Activated T-helper 1 cell treated with anti-CD3 and anti-CD28 coated beads, Interleukin-2, amount 50 U/mL, for 16 hours (primary cell): Measurements from ENCODE around the gene SOCS6.
"Not testable (repeated sequence)": the region's sequence is repeated elsewhere in the genome, so short reads cannot be mapped to it uniquely, and the experiment has no call there.

Experiments
- DNase-seq, 2 donors: peaks; one replicate each; pipeline ENCODE4 v3.0.0-alpha.2; 2020; ENCODE audit warnings: low read depth in 1 of 2, low spot score in 1 of 2

Gene SOCS6, protein sequence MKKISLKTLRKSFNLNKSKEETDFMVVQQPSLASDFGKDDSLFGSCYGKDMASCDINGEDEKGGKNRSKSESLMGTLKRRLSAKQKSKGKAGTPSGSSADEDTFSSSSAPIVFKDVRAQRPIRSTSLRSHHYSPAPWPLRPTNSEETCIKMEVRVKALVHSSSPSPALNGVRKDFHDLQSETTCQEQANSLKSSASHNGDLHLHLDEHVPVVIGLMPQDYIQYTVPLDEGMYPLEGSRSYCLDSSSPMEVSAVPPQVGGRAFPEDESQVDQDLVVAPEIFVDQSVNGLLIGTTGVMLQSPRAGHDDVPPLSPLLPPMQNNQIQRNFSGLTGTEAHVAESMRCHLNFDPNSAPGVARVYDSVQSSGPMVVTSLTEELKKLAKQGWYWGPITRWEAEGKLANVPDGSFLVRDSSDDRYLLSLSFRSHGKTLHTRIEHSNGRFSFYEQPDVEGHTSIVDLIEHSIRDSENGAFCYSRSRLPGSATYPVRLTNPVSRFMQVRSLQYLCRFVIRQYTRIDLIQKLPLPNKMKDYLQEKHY

DNA sequence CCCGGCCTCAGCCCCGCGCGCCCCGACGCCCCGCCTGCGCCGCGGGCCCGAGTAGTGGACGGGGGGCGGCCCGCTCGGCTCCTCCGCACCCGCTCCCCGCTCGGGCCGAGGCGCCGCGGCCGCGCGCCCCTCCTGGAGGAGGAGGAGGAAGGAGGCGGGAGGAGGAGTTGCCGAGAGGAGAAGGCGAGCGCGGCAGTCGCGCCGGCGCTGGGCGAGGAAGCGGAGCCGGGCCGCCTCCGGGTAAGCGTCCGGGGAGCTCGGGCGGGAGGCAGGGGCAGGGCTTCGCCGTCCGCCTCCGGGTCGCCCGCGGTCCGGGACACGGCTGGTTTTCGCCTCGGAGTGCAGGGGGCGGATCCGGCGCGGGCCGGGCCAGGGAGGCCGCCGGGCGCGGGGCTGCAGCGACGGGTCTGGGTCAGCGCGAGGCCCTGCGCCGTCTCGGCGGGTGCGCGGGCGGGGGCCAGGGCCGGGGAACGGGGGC lies at the start of gene SOCS6:
Gene SOCS6 (plus strand): TSS at position 195 of the 478 bp plus-strand sequence. CDS start 35,624 bp downstream, outside the sequence.
- no peak for DNase-seq

DNA sequence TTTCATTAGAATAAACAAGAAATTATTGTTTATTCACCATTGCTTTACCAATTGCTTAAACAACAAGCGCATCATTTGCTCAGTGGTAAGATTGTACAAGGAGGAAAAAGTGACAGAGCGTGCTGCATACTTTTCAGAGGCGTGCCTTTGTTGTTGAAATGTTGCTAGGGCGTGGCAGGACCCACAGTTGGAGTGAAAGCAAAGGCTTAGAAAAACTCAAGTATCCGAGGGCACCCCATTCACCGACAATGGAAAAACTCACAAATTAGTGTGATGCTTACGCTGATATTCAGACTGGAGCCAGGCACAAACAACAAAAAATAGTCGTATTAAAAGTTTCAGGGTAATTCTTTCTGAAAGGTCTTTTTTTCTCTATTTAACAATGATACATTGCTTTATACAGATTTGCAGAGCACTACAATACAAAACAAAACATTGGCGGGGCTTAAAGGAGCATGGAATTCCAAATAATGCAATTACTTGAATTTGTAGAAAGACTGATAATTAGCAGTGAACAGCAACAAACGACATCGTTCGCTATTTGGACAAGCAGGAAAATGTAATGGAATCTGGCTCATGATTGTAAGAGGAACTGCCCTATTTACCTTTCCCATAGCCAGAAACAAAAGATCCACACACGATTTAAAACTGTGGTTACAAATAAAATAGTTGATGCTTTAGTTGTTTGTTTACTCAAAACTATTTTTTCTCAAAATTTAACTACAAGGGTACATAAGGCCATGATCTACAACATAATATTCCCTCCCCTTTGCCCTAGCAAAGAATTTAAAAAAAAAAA lies 45.5 kb upstream of the SOCS6 start:
- DNase-seq = no peak

DNA sequence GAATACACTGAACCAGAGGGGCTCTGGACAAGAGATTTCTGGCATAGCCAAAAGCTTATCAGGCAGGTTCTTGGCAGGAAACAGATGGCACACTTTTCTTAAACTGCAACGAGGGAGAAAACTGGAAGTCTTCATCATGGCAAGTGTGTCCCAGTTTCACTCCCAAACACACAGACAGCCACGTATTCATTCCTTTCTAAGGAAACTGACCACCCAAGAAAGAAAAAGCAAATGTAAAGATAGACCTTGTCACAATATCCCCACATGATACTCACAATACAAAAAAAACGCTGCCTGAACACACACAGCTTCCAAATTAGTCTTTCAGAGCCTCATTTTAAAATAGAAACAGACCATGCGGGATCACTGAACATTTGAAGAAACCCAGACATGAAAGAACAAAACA lies 42.8 kb upstream of the SOCS6 start:
- DNase-seq = no peak

DNA sequence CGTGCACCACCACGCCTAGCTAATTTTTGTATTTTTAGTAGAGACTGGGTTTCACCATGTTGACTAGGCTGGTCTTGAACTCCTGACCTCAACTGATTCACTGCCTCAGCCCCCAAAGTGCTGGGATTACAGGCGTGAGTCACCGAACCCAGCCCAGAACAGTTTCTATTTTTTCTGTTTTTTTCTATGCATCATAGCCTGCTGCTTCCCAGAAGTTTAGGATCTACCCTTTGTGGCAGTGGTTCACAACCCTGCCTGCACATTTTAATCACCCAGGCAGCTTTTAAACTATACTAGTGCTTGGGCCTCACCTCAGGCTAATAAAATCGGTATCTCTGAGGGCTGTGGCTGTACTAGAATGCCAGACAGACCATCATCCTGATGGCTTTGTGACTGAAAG lies 39.7 kb upstream of the SOCS6 start:
- DNase-seq = no peak

DNA sequence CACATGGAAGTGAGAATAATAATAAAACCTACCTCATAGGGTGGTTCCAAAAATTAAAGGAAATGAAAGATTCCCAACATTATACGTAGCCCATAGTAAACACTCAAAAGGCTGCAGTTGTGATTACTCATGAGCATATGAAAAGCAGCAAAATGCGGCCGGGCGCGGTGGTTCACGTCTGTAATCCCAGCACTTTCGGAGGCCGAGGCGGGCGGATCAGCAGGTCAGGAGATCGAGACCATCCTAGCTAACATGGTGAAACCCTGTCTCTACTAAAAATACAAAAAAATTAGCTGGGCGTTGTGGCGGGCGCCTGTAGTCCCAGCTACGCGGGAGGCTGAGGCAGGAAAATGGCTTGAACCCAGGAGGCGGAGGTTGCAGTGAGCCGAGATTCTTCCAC lies 39.0 kb upstream of the SOCS6 start:
- DNase-seq = not testable (repeated sequence)

DNA sequence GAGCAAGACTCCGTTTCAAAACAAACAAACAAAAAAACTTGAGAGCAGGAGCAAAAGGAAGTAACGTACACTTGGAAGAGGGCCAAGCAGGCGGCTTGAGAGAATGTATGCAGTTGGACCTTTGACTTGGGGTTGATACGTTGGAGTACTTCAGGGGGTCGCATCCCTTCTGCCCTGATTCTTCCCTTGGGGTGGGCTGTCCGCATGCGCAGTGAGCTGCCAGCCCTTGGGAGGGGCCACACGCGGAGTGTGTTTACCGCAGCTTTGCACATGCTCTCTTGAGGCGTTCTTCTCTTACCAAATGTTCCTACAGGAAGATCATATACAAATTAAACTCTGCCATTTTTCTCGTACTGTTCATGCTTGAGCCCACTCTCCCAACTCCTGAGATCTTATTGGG lies 38.1 kb upstream of the SOCS6 start:
- DNase-seq = no peak

DNA sequence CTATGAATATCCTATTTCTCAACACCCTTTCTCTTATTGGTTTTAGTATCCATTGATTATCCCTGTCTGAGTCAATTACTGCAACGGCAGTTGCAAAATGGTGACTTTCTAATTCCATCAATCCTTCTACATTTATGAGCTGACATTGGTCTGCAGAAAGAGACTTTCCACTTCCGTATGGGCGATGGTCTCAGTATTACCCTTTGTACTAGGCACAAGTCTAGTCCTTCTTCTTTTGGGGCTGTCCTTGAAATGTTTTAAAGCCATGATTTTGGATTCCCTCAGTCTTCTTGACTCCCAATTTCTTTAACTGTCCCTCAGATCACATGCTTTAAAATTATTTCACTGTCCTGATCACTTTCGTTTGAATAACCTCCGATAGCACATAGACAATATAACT lies 32.7 kb upstream of the SOCS6 start:
- no peak for DNase-seq

DNA sequence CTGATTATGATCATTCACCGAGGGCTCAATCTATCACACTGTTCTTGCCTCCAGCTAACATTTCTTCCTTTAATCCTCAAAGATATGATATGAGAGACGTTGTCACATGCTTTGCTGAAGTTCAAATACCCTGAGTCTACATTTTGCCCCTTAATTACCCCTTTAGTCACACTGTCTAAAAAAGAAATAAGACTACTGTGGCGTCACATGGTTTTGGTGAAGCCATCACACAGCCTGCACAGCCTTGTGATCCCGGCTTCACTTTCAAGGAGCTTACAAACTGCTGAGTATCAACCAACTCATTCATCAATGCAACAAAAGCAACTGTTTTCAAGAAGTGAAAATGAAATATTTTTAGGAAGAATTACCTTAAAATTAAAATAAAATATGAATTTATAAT lies 31.9 kb upstream of the SOCS6 start:
- no peak for DNase-seq

DNA sequence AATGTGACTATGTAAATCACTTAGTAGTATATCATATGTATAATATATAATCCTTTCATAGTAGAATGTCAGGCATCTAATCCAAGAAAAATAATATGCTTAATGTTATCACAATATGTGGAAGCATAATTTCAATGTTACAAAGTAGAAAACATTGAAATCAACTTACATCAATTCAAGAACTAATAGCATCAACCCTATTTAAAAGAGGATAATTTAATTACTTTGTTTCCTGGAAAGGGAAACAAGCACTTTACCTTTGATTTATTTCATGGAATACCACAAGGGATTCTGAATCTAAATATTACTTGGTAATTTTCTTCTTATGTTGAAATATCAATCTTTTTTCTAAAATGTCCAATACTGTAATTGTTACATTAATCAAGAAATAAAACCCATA lies 30.6 kb upstream of the SOCS6 start:
- DNase-seq = no peak

DNA sequence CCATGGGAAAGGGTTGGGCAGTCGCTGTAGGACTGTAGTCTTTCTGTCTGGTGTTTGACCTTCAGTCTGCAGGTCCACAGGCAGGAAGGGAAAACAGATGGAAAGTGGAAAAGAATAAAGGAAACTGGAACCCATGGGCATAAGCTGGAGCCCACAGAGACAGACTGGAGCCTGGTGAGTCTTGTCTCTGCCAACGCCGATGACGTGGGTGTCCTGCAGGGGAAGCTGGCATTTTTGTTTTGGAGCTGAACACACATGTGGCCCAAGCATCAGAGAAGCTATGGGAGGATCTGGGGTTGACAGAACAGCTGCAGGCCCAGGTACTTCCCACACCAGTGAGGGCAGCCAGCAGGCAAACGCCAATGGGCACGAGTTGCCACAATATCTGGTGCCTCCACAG lies 28.2 kb upstream of the SOCS6 start:
- DNase-seq = no peak

DNA sequence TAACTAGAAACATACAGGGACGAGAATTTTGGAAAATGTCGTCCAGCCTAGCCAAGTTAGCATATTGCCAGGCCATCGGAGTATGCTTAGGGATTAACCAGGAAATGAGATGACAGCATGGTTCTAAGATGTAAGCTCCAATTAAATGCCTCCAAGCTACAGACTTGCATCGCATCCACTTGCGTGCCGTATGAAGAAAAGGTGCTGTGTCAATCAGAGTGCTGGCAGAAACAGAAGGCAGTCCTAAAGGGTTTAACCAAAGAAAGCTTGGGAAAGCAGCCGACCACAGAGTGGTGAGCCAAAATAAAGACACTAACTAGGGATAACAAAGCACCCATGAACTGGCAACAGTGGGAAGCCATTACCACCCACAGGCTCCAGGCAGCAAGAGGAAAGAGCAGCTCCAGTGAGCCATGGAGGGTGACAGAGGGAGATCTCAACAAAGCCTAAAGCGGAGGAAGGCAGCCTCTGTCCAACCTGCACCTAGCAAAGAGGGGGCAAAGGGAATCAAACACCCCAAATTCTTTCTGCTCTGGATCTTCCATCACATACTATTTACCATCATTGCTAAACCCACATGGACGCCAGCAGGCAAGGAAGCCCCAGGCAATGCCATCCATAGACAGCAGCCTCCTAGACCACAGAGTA lies 27.6 kb upstream of the SOCS6 start:
- DNase-seq = no peak

DNA sequence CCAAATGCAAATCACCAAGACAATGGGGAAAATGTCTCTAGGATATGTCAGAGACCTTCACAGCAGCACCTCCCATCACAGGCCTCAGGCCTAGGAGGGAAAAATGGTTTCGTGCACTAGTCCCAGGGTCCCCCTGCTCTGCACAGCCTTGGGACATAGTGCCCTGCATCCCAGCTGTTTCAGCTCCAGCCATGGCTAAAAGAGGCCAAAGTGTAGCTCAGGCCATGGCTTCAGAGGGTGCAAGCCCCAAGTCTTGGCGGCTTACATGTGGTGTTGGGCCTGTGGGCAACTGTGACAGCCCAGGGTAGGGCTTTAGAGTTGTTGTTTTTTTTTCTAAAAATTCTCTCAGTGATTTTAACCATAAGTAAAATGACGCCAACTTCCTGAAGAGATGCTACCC lies 25.5 kb upstream of the SOCS6 start:
- no peak for DNase-seq

DNA sequence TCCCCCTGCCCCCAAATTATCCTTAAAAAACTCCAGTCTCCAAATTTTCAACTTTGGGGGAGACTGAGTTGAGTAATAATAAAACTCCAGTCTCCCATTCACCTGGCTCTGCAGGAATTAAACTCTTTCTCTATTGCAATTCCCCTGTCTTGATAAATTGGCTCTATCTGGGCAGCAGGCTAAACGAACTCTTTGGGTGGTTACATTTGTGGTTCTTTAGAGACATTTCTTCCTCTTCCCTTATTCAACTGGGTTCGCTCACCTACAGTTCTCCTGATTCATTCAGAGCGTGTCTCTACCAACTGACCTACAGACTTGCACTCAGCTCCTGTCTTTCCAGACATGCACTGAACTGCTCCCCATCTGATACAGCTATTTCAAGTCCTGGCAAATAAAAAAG lies 17.1 kb upstream of the SOCS6 start:
- DNase-seq = no peak

DNA sequence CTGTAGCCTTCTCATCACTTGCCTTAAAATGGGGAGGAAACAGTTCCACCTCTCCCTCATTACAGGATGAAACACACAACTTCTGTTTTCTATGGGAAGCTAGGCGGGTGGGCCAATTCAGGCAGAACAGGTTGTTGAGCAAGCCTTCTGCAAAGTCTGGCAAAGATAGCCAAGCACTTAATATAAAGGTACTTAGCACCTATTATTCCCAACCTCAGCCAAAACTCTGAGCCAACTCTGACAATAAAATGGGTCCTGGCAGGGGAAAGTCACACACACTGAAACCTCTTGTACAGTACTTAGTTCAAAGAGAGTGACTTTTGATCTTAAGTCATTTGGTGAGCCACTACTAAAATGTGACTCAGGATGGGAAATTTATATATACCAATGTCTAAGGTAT lies 15.8 kb upstream of the SOCS6 start:
- no peak for DNase-seq

DNA sequence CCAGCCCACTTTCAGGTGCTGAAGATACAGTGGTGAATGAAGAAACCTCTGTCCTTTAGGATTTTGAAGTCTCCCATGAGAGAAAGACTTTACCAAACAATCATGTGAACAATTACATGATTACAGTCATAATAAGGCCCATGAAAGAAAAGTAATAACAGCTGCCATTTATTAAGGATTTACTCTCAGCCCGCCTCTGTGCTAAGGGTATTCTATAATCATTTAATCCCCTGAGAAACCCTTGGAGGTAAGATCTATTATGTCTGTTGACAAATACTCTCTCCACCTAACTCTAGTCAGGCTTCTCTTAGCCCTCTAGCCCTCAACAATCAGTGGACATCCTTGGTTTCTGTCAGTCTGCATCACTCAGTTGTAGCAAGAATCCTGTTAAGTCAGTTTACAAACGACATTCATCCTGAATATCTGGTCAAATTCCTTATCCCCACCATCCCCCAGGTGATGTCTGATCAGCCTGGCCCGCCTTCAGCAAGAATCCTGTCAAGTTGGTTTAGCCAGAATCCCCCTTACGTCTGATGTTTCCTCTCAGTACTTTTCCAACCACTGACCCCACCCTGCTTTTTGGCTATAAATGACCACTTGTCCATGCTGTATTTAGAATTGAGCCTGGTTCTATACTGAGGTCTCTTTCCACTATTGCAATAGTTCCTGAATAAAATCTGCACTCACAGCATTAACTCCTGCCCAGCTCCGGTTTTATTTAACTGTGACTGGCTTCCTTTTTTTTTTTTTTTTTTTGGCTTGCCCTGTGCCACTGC lies 12.2 kb upstream of the SOCS6 start:
- DNase-seq = no peak

DNA sequence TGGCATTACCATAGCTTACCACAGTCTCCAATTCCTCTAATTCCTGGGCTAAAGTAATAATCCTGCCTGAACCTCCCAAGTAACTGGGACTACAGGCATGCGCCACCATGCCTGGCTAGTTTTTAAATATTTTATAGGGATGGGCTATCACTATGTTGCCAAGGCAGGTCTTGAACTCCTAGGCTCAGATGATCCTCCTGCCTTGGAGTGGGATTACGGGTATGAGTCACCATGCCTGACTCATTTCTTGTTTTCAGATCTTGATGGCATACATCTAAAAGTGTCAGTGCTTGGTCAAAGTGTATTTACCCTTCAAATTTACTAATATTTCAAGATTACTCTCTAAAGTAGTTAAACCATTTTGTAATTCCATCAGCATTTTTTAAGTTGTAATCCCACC lies 9.4 kb upstream of the SOCS6 start:
- no peak for DNase-seq

DNA sequence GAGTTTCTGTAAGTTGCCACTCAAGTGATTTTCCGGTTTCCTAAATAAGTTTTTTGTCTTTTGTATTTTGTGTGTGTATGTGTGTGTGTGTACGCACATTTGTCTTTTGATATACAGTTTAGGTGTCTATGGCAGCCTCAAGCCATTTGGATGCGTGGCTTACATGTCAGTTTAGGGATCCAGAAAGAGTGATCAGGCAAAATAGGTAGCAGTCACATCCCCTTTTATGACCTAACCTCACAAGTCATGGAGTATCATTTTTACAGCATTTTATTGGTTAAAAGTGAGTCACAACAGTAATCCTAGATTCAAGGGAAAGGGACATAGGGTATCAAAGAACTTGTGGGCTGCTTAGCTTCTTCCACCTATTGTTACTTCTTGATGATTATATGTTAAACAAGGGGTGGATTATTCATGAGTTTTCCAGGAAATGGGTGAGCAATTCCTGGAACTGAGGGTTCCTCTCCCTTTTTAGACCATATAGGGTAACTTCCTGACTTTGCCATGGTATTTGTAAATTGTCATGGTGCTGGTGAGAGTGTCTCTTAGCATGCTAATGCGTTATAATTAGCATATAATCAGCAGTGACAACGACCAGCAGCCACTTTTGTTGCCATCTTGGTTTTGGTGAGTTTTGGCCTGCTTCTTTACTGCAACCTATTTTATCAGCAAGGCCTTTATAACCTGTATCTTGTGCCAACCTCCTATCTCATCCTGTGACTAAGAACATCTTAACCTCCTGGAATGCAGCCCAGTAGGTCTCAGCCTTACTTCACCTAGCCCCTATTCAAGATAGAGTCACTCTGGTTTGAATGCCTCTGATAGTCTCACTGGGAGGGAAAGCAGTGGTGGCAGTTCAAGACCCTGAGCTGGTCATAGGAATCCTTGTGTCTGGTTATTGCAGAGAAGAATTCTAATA lies 8.6 kb upstream of the SOCS6 start:
- DNase-seq = no peak

DNA sequence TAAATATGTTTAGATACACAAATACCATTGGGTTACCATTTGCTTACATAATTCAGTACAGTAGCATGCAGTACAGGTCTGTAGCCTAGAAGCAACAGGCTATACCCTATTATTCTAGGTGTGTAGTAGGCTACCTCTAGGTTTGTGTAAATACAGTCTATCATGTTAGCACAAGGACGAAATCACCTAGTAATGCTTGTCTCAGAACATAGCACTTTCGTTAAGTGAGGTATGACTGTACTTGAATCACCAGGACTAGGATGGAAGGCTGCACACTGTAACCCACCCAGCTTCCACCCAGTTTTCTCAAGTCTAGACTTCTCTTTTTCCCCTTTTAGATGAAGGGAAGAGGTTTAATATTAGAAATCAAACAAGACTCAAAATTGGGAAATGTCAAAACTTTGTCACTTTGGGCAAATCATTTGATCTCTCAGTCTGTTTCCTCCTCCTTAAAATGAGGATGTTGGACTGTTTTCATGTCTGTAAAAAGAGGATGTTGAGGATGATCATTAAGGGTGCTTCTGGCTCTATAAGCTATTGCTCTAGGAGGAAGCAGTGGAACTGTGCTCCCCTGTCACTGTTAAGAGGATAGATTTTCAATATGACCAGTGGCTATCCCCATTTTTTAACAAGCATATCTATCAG lies 3.7 kb upstream of the SOCS6 start:
- DNase-seq = no peak

DNA sequence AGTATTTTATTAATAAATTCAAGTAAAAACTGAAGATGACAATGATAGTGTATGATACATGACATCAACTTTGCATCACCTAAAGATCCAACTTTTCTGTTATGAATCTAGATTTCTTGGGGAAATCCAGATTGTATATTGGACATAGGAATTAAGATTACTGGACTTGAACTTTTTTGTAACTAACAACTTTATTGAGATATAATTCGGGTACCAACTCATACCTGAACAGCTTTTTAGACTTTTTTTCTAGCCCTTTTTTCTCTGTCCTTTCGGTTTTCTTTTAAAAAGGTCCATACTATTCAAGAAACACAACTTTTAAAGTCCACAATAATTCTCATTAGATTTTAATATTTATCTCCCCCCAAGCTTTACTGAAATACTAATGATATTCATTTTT lies 1.1 kb upstream of the SOCS6 start:
- no peak for DNase-seq
